A673 (cell line): ENCODE measurements around the gene CYP2W1.

ENCODE experiments used
- EZH2 ChIP-seq: fragments of 200-600 bp; sonication (generic); IDR thresholded peaks from 2 replicates; pipeline ENCODE4 v1.6.1; 2017; ENCODE audit warnings: borderline replicate concordance, low read depth, mild to moderate bottlenecking, mixed read lengths, antibody characterized with exemption, low read length; ENCODE audit not compliant: poor library complexity, severe bottlenecking
- TF ChIP-seq, protein P1 (sequence below): fragments of 300-800, 200-600 bp; sonication (generic); conservative IDR thresholded peaks from 2 replicates; pipeline ENCODE4 v1.5.1; 2017; ENCODE audit warnings: low read depth, mild to moderate bottlenecking, antibody characterized with exemption, low read length, moderate library complexity, mixed read lengths

DNA sequence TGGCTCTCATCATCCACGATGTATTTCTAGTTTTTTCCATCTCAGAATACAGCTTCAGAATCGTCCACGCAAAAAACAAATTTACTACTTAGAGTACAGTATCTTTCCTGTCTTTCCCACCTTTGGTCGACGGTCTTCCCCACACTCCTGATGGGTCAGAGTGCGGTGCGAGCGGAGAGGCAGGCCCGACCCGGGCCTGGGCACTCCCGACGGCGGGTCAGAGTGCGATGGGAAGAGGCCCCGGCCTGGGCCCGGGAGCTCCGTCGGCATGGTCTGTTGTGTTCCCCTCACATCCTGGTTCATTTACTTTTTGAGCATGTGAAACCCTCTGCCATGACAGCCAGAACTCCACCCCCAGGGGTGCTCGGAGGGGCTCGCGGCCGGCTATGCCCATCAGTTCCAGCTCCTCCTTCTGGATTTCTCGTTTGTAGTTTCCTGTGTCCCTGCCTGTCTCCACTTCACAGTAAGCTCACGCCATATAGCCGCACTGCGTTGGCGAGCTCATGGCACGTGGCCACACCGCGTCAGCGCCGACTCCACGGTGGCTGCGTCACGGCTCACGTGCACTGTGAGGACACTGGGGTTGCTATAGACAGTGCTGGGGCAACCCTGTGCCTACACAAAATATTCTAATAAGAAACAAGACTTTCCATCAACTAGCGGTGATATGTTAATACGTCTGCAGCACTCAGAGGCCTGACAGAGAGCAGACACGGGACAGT is 15.5 kb upstream of the CYP2W1 start:
- TF ChIP-seq, protein P1, sequence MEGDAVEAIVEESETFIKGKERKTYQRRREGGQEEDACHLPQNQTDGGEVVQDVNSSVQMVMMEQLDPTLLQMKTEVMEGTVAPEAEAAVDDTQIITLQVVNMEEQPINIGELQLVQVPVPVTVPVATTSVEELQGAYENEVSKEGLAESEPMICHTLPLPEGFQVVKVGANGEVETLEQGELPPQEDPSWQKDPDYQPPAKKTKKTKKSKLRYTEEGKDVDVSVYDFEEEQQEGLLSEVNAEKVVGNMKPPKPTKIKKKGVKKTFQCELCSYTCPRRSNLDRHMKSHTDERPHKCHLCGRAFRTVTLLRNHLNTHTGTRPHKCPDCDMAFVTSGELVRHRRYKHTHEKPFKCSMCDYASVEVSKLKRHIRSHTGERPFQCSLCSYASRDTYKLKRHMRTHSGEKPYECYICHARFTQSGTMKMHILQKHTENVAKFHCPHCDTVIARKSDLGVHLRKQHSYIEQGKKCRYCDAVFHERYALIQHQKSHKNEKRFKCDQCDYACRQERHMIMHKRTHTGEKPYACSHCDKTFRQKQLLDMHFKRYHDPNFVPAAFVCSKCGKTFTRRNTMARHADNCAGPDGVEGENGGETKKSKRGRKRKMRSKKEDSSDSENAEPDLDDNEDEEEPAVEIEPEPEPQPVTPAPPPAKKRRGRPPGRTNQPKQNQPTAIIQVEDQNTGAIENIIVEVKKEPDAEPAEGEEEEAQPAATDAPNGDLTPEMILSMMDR = no peak
- no peak for TF ChIP-seq EZH2
